ENCODE data around the gene NAA11. TPM values are rescaled to one million over a fixed set of nuclear protein-coding genes. Genes with fewer than 3 reads are reported as not detected.

Gene NAA11
- total RNA-seq, 1 donor from 2014 or later = not detected

DNA sequence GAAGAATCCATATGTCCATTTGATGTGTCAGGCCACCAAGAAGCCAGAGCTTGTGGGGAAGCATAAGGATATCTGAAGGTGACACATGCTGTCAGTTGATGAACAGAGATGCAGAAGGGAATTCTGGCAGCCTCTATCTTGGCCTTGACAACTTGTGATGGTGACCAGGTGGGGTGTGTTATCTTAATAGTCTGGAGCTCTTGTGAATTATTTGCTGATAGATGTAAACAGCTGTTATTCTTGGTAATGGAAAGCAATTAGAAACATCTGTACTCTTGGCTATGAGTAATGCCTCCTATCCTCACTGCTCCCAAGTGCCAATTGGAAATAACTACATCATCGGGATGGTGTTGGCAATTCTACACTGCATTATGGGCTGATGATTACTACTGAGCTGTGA lies 51.9 kb downstream of the NAA11 start:
- H3K9me3 Mint-ChIP-seq (ENCODE audit: unreplicated experiment) = no peaks in the 10 kb centered on the region
- no peak overlapping the region for H3K27ac Mint-ChIP-seq (ENCODE audit: unreplicated experiment)
- H3K36me3 Mint-ChIP-seq (ENCODE audit: low read depth, unreplicated experiment) = no peaks in the 10 kb centered on the region
- no peak for DNase-seq (ENCODE audit: low spot score)
- TF ChIP-seq, protein P1, sequence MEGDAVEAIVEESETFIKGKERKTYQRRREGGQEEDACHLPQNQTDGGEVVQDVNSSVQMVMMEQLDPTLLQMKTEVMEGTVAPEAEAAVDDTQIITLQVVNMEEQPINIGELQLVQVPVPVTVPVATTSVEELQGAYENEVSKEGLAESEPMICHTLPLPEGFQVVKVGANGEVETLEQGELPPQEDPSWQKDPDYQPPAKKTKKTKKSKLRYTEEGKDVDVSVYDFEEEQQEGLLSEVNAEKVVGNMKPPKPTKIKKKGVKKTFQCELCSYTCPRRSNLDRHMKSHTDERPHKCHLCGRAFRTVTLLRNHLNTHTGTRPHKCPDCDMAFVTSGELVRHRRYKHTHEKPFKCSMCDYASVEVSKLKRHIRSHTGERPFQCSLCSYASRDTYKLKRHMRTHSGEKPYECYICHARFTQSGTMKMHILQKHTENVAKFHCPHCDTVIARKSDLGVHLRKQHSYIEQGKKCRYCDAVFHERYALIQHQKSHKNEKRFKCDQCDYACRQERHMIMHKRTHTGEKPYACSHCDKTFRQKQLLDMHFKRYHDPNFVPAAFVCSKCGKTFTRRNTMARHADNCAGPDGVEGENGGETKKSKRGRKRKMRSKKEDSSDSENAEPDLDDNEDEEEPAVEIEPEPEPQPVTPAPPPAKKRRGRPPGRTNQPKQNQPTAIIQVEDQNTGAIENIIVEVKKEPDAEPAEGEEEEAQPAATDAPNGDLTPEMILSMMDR (IDR thresholded peaks at IDR 0.05; ENCODE audit: unreplicated experiment) = no peak
- H3K4me3 Mint-ChIP-seq (ENCODE audit: unreplicated experiment) = no peak overlapping the region
- no peaks in the 10 kb centered on the region for H3K4me1 Mint-ChIP-seq (ENCODE audit: unreplicated experiment)
- H3K27me3 Mint-ChIP-seq (ENCODE audit: unreplicated experiment) = no peaks in the 10 kb centered on the region

GRCh38 chr4:79272761-79273160 lies 53.1 kb downstream of the NAA11 start:
- TF ChIP-seq, protein P1 (IDR thresholded peaks at IDR 0.05; ENCODE audit: unreplicated experiment) = no peak
- no peaks in the 10 kb centered on the region for H3K36me3 Mint-ChIP-seq (ENCODE audit: low read depth, unreplicated experiment)
- DNase-seq (ENCODE audit: low spot score) = no peak
- H3K4me3 Mint-ChIP-seq (ENCODE audit: unreplicated experiment) = no peak overlapping the region
- H3K9me3 Mint-ChIP-seq (ENCODE audit: unreplicated experiment) = no peaks in the 10 kb centered on the region
- no peak overlapping the region for H3K27ac Mint-ChIP-seq (ENCODE audit: unreplicated experiment)
- no peaks in the 10 kb centered on the region for H3K4me1 Mint-ChIP-seq (ENCODE audit: unreplicated experiment)
- no peaks in the 10 kb centered on the region for H3K27me3 Mint-ChIP-seq (ENCODE audit: unreplicated experiment)

DNA sequence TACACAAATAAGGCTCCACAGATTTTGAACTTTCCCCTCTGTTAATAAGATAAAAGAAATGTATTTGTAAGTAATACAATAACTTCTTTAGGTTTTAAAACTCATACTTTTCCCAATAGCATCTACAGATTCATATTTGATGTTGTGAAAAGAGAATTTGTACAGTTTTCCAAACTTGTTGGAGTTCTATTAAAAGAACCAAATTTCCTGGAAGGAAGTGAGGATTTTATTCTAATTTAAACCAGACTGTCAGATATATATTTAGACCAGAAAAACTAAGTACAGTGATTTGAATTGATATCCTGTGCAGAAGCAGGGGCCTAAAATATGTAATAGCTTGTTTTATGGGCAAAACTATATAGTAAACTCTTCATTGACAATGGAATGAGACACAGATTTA lies 53.7 kb downstream of the NAA11 start:
- Mint-ChIP-seq H3K36me3 (ENCODE audit: low read depth, unreplicated experiment) (no peaks in the 10 kb centered on the region), H3K4me1 (ENCODE audit: unreplicated experiment) (no peaks in the 10 kb centered on the region), H3K27ac (ENCODE audit: unreplicated experiment) (no peak overlapping the region), H3K9me3 (ENCODE audit: unreplicated experiment) (no peaks in the 10 kb centered on the region), H3K27me3 (ENCODE audit: unreplicated experiment) (no peaks in the 10 kb centered on the region), H3K4me3 (ENCODE audit: unreplicated experiment) (no peak overlapping the region)
- DNase-seq (ENCODE audit: low spot score) = no peak
- TF ChIP-seq, protein P1 (IDR thresholded peaks at IDR 0.05; ENCODE audit: unreplicated experiment) = no peak

DNA sequence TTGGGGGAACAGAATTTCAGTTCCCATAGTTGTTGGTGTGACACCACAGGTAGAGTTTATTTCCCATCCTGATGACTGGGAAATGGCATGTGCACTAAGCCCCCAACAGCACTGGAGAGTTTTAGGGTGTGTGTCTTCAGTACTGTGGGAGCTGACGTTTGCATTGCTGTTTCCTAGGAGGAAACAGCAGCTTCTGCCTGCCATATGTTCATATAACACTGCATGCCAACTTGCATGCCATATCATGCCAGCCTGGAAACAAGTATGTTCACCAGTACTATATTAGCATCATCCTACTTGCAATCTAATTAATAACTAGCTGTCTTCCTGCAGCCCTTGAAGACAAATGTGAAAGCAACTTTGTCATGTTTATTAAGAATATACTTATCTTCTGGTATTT lies 58.2 kb downstream of the NAA11 start:
- H3K4me3 Mint-ChIP-seq (ENCODE audit: unreplicated experiment) = no peak overlapping the region
- DNase-seq (ENCODE audit: low spot score) = no peak
- no peaks in the 10 kb centered on the region for H3K4me1 Mint-ChIP-seq (ENCODE audit: unreplicated experiment)
- no peaks in the 10 kb centered on the region for H3K9me3 Mint-ChIP-seq (ENCODE audit: unreplicated experiment)
- TF ChIP-seq, protein P1 (IDR thresholded peaks at IDR 0.05; ENCODE audit: unreplicated experiment) = no peak
- H3K36me3 Mint-ChIP-seq (ENCODE audit: low read depth, unreplicated experiment) = no peaks in the 10 kb centered on the region
- no peaks in the 10 kb centered on the region for H3K27me3 Mint-ChIP-seq (ENCODE audit: unreplicated experiment)
- no peak overlapping the region for H3K27ac Mint-ChIP-seq (ENCODE audit: unreplicated experiment)

Other genes starting within 250 kb of the NAA11 start
- not detected for gene GK2, start 82.2 kb upstream of the NAA11 start, total RNA-seq (ENCODE audit: unreplicated experiment)

Data from endothelial cell (in vitro differentiated cells).